SU-DHL-6 (cell line): ENCODE results near the gene KLF3.

Experiments
- H2AFZ ChIP-seq: fragments of 200-600 bp; sonication (generic); 2 replicates; pipeline ENCODE4 v1.6.1; 2014; ENCODE audit warnings: low read depth, mild to moderate bottlenecking, moderate library complexity, mixed read lengths, antibody characterized with exemption, low read length; ENCODE audit not compliant: severe bottlenecking
- H3F3A ChIP-seq: fragments of 200-600 bp; shearing (Covaris generic); 2 replicates; pipeline ENCODE4 v1.6.0; 2016; ENCODE audit warnings: antibody characterized with exemption, mild to moderate bottlenecking; ENCODE audit not compliant: insufficient read depth
- H3K27ac ChIP-seq: fragments of 200-600 bp; sonication (generic); 2 replicates; pipeline ENCODE4 v1.5.1; 2016; ENCODE audit warnings: low read depth, mild to moderate bottlenecking, low read length, moderate library complexity, mixed read lengths
- H3K27me3 ChIP-seq: fragments of 200-600 bp; sonication (generic), shearing (Covaris generic); 2 replicates; pipeline ENCODE4 v1.6.0; 2014; ENCODE audit warnings: mild to moderate bottlenecking, low read length
- H3K36me3 ChIP-seq: fragments of 200-600 bp; sonication (generic); 2 replicates; pipeline ENCODE4 v1.6.1; 2014; ENCODE audit warnings: mild to moderate bottlenecking, low read length, mixed read lengths
- H3K4me2 ChIP-seq: fragments of 300-600, 200-600 bp; shearing (Covaris generic), sonication (generic); 2 replicates; pipeline ENCODE4 v1.6.0; 2014; ENCODE audit warnings: low read length, low read depth, mild to moderate bottlenecking; ENCODE audit not compliant: poor library complexity, severe bottlenecking
- H3K4me3 ChIP-seq: fragments of 200-600 bp; sonication (generic); 2 replicates; pipeline ENCODE4 v1.5.1; 2014; ENCODE audit warnings: antibody characterized with exemption, low read length, mild to moderate bottlenecking, mixed read lengths; ENCODE audit not compliant: insufficient read depth, poor library complexity, severe bottlenecking
- H3K79me2 ChIP-seq: fragments of 200-600 bp; sonication (generic); 2 replicates; pipeline ENCODE4 v1.6.1; 2014; ENCODE audit warnings: mild to moderate bottlenecking, low read length, moderate library complexity; ENCODE audit not compliant: insufficient read depth
- H3K9ac ChIP-seq: fragments of 200-600 bp; sonication (generic); 2 replicates; pipeline ENCODE4 v1.7.0; 2014; ENCODE audit warnings: mild to moderate bottlenecking, low read length
- H3K9me2 ChIP-seq: fragments of 200-600 bp; sonication (generic); replicated peaks from 2 replicates; pipeline ENCODE4 v1.6.1; 2014; ENCODE audit warnings: low read length; ENCODE audit not compliant: insufficient read depth
- H3K9me3 ChIP-seq: fragments of 200-600 bp; sonication (generic); 2 replicates; pipeline ENCODE4 v1.6.1; 2014; ENCODE audit warnings: low read length, mixed read lengths; ENCODE audit not compliant: insufficient read depth
- H4K20me1 ChIP-seq: fragments of 200-600 bp; sonication (generic); 2 replicates; pipeline ENCODE4 v1.6.1; 2014; ENCODE audit warnings: low read depth, mild to moderate bottlenecking, antibody characterized with exemption, low read length, moderate library complexity, mixed read lengths
- EZH2phosphoT487 ChIP-seq: fragments of 200-600 bp; sonication (generic), shearing (Covaris generic); conservative IDR thresholded peaks from 2 replicates; pipeline ENCODE4 v1.6.1; 2018; ENCODE audit warnings: mild to moderate bottlenecking, antibody characterized with exemption, low read length, moderate library complexity, mixed read lengths
- TF ChIP-seq, protein P1 (sequence below): fragments of 200-600 bp; sonication (generic); IDR thresholded peaks from one replicate; pipeline ENCODE4 v1.5.1; 2017; ENCODE audit warnings: antibody characterized with exemption, mild to moderate bottlenecking, low read length, moderate library complexity; ENCODE audit not compliant: insufficient read depth, poor library complexity, severe bottlenecking

Gene KLF3

DNA sequence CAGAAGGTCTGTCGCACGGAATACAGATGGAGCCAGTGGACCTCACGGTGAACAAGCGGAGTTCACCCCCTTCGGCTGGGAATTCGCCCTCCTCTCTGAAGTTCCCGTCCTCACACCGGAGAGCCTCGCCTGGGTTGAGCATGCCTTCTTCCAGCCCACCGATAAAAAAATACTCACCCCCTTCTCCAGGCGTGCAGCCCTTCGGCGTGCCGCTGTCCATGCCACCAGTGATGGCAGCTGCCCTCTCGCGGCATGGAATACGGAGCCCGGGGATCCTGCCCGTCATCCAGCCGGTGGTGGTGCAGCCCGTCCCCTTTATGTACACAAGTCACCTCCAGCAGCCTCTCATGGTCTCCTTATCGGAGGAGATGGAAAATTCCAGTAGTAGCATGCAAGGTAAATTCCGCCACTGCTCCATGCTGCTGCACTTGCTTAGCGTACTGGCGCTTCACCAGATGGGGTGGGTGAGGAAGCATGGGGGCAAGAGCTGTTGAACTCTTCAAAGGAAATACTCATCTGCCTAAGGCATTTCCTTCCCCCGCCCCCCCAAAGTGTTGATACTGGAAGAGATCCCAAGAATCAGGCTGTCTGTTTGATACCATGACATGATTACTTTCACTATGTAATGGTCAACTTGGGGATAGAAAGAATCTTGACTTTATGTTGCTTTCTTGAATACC lies 24.8 kb downstream of the KLF3 start:
- Histone ChIP-seq H4K20me1 (no peaks in the 10 kb centered on the region), H2AFZ (no peak overlapping the region), H3K4me2 (no peak overlapping the region), H3K27me3 (no peaks in the 10 kb centered on the region), H3K9me3 (no peaks in the 10 kb centered on the region), H3F3A (no peaks in the 10 kb centered on the region), H3K79me2 (no peaks in the 10 kb centered on the region), H3K36me3 (no peaks in the 10 kb centered on the region), H3K27ac (no peak overlapping the region), H3K9me2 (no peaks in the 10 kb centered on the region), H3K4me3 (no peak overlapping the region), H3K9ac (no peak overlapping the region)
- no peak for TF ChIP-seq EZH2phosphoT487
- TF ChIP-seq, protein P1, sequence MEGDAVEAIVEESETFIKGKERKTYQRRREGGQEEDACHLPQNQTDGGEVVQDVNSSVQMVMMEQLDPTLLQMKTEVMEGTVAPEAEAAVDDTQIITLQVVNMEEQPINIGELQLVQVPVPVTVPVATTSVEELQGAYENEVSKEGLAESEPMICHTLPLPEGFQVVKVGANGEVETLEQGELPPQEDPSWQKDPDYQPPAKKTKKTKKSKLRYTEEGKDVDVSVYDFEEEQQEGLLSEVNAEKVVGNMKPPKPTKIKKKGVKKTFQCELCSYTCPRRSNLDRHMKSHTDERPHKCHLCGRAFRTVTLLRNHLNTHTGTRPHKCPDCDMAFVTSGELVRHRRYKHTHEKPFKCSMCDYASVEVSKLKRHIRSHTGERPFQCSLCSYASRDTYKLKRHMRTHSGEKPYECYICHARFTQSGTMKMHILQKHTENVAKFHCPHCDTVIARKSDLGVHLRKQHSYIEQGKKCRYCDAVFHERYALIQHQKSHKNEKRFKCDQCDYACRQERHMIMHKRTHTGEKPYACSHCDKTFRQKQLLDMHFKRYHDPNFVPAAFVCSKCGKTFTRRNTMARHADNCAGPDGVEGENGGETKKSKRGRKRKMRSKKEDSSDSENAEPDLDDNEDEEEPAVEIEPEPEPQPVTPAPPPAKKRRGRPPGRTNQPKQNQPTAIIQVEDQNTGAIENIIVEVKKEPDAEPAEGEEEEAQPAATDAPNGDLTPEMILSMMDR, result no peak

- H3K4me3 ChIP-seq, result no peak overlapping the region
- no peaks in the 10 kb centered on the region for H3K9me3 ChIP-seq
- H4K20me1 ChIP-seq, result no peaks in the 10 kb centered on the region
- no peaks in the 10 kb centered on the region for H3K9me2 ChIP-seq
- no peaks in the 10 kb centered on the region for H3F3A ChIP-seq
- no peaks in the 10 kb centered on the region for H3K27me3 ChIP-seq
- no peak overlapping the region for H3K9ac ChIP-seq
- H3K79me2 ChIP-seq, result no peaks in the 10 kb centered on the region
- no peak overlapping the region for H3K27ac ChIP-seq
- no peaks in the 10 kb centered on the region for H3K36me3 ChIP-seq
- H2AFZ ChIP-seq, result no peak overlapping the region
- TF ChIP-seq, protein P1, result no peak
- no peak for TF ChIP-seq EZH2phosphoT487
- no peak overlapping the region for H3K4me2 ChIP-seq
These were observed 27.4 kb downstream of the KLF3 start for GRCh38 chr4:38691251-38692008.

DNA sequence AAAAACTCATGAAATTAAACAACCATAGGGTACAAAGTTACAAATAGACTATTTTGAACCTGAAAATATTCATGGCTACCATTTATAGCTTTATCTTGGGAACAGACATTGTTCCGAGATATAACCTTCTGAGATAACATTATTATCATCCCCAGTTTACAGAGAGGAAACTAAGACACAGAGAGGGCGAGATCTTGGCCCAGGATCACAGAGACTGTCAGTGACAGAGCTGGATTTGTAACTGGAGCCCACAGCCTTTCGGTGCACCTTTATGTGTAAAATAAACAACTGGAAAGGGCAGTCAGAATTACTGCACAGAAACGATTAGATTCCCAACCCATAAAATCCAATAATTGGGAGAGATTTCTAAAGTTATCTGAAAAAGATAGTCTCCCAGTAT lies 28.4 kb downstream of the KLF3 start:
- no peaks in the 10 kb centered on the region for H3K36me3 ChIP-seq
- H3K27ac ChIP-seq, result no peak overlapping the region
- H3K9ac ChIP-seq, result no peak overlapping the region
- H3K4me3 ChIP-seq, result no peak overlapping the region
- no peaks in the 10 kb centered on the region for H4K20me1 ChIP-seq
- no peak overlapping the region for H3K4me2 ChIP-seq
- no peaks in the 10 kb centered on the region for H3K79me2 ChIP-seq
- H3K9me2 ChIP-seq, result no peaks in the 10 kb centered on the region
- TF ChIP-seq, protein P1, result no peak
- TF ChIP-seq EZH2phosphoT487, result no peak
- no peak overlapping the region for H2AFZ ChIP-seq
- no peaks in the 10 kb centered on the region for H3K27me3 ChIP-seq
- no peaks in the 10 kb centered on the region for H3K9me3 ChIP-seq
- H3F3A ChIP-seq, result no peaks in the 10 kb centered on the region
